NCI-H2196 treated with DMSO at 0.1 percent for 48 hours (cell line): ENCODE measurements around the gene ALDH5A1.

ENCODE experiments used
- DNase-seq: peaks from one replicate; lab custom pipeline; 2025; ENCODE audit not compliant: unreplicated experiment; lab: John Stamatoyannopoulos, UW

Gene ALDH5A1

DNA sequence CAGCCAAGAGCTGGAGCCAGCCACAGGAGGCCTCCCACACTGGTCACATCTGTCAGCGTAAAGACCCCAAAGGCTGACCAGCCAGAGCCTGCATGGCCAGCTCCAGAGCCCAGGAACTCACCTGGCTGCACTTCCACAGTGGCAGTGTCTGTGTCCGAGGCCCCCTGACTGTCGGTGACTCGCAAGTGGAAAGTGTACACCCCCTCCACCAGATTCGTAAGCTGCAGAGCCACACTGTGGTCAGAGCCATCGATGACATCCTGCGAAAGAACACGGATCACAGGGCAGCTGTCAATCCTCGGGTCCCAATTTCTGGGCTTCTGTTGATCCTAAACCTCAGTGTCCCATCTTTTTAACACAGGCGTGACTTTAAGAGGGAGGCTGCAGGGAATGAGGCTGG lies 69.3 kb downstream of the ALDH5A1 start:
- DNase-seq, result no peak

GRCh38 chr6:24565196-24565595 lies 70.4 kb downstream of the ALDH5A1 start:
- no peak for DNase-seq

DNA sequence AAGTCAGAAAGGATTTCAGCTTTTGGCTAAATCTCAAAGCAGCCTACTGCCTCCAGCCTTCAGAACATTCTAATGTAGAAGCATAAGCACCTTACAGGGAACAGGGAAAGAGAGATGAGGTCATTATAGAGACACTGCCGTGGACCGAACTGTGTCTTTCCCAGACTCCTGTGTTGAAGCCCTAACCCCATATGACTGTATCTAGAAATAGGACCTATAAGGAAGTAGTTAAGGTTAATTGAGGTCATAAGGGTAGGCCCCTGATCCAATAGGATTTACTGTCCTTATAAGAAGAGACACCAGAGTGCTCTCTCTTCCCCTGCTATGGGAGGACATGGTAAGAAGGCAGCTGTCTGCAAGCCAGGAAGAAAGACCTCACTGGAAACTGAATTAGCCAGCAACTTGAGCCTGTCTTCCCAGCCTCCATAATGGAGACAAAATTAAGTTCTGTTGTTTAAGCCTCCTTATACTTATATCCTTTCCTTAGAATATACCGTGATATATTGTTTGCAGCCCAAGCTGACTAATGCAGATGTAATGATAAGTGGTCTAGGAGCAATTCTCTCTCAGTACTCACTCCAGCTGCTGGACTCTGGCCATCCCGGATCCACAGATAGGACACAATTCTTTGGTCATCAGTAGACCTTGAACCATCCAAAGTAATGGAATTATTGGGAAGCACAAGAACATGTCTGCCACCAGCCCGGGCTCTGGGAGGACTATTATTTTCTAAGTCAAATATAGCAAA lies 71.4 kb downstream of the ALDH5A1 start:
- DNase-seq, result no peak

- DNase-seq, result no peak
Observed at GRCh38 chr6:24568683-24569082, 73.9 kb downstream of the ALDH5A1 start.

DNA sequence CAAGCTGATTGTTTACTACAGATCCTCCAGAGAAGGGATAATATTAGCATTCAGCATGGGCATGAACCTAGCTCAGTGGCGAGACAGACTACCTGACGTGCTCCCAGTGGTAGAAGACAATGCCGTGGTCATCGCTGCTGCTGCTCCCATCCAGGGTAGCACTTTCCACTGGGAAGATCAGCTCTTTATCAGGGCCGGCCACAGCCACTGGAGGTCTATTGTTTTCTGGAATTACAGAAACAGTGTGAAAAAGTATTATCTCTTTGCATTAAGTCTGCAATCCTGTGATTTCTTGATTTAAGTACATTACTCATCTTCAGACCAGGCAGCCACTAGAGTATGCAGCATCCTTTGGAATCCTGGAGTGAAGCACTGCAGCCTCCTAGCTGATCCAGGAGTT lies 75.0 kb downstream of the ALDH5A1 start:
- DNase-seq, result no peak

- no peak for DNase-seq
Observed at GRCh38 chr6:24571361-24571760, 76.6 kb downstream of the ALDH5A1 start.

DNA sequence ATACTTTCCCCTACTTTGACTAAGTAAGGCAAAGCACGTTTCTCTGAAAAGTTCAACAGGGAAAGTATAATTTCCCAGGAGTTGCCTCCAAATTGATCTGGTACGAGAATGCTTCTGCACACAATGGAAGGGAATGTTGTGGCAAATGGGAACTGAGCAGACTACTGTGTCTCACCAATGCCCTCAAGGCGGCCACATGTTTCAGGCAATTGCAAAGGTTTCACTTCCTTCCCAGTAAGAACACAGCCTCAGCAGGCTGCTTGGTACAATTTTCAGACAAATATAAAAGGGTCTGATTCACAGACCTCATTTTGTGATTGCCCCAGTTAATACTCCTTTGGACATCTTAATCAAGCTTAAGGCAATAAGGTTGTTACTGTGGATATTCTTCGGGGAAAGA lies 80.0 kb downstream of the ALDH5A1 start:
- DNase-seq, result no peak

GRCh38 chr6:24576447-24576846 lies 81.7 kb downstream of the ALDH5A1 start:
- no peak for DNase-seq

GRCh38 chr6:24581084-24581669 lies 86.4 kb downstream of the ALDH5A1 start:
- DNase-seq, result peak; percentile 30

GRCh38 chr6:24583463-24584381 lies 89.0 kb downstream of the ALDH5A1 start:
- DNase-seq, result peak; percentile 29

DNA sequence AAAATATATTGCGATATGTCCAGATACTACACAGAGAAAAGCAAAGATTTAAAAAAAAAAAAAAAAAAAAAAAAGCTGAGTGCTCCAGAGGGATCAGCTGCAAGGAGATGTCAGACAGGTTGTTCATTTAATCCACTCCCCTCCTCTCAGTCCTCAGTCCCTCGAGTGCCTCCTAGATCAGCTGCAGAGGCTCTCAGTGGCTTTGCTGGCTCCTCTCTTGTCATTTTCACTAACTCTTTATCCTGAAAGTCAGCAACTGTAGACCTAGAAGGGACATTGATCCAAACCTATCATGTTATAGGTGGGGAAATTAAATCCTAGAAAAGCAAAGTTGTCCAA lies 89.6 kb downstream of the ALDH5A1 start:
- peak; percentile 31 for DNase-seq
